OCI-LY3 (cell line): Measurements from ENCODE around the gene NBPF4.

Source experiments
- H2AFZ ChIP-seq: fragments of 200-600, 300-600 bp; shearing (Covaris generic); 2 replicates; pipeline ENCODE4 v1.6.0; 2014; ENCODE audit warnings: antibody characterized with exemption, low read depth, low read length
- H3K27ac ChIP-seq: fragments of 200-600, 300-600 bp; sonication (generic); 2 replicates; pipeline ENCODE4 v1.5.1; 2014; ENCODE audit warnings: mild to moderate bottlenecking, low read length, moderate library complexity, mixed read lengths
- H3K27me3 ChIP-seq: fragments of 200-600, 300-600 bp; sonication (generic); 2 replicates; pipeline ENCODE4 v1.6.1; 2014; ENCODE audit warnings: low read depth, low read length, mixed read lengths
- H3K36me3 ChIP-seq: fragments of 200-600, 300-600 bp; sonication (generic); replicated peaks from 2 replicates; pipeline ENCODE3; 2014; ENCODE audit warnings: low read depth, low read length, mixed read lengths
- H3K4me1 ChIP-seq: fragments of 300-600, 200-600 bp; sonication (generic); 2 replicates; pipeline ENCODE4 v1.6.1; 2014; ENCODE audit warnings: low read length, mixed read lengths
- H3K4me2 ChIP-seq: fragments of 200-600, 300-600 bp; sonication (generic); 2 replicates; pipeline ENCODE4 v1.6.1; 2014; ENCODE audit warnings: low read length, mixed read lengths
- H3K4me3 ChIP-seq: fragments of 300-600, 200-600 bp; sonication (generic); 2 replicates; pipeline ENCODE4 v1.5.1; 2014; ENCODE audit warnings: antibody characterized with exemption, mild to moderate bottlenecking, low read length, moderate library complexity
- H3K79me2 ChIP-seq: fragments of 300-600, 200-600 bp; shearing (Covaris generic); 2 replicates; pipeline ENCODE4 v1.6.1; 2014; ENCODE audit warnings: mild to moderate bottlenecking, low read length, mixed read lengths
- H3K9ac ChIP-seq: fragments of 300-600, 200-600 bp; shearing (Covaris generic); 2 replicates; pipeline ENCODE4 v1.6.0; 2014; ENCODE audit warnings: mild to moderate bottlenecking, low read length, moderate library complexity
- H3K9me3 ChIP-seq: fragments of 200-600, 300-600 bp; shearing (Covaris generic); 2 replicates; pipeline ENCODE4 v1.6.1; 2014; ENCODE audit warnings: low read length, mixed read lengths; ENCODE audit not compliant: insufficient read depth
- H4K20me1 ChIP-seq: fragments of 200-600, 300-600 bp; sonication (generic); 2 replicates; pipeline ENCODE4 v1.6.1; 2016; ENCODE audit warnings: low read length, mixed read lengths; ENCODE audit not compliant: insufficient read depth
- EZH2phosphoT487 ChIP-seq: fragments of 200-600 bp; shearing (Covaris generic); IDR thresholded peaks from 2 replicates; pipeline ENCODE4 v1.6.1; 2018; ENCODE audit warnings: antibody characterized with exemption, mixed run types, low read depth
- TF ChIP-seq, protein P1 (sequence below): fragments of 200-600, 300-600 bp; sonication (generic); IDR thresholded peaks from 2 replicates; pipeline ENCODE4 v1.5.1; 2014; ENCODE audit warnings: antibody characterized with exemption, low read length, low read depth

Gene NBPF4

DNA sequence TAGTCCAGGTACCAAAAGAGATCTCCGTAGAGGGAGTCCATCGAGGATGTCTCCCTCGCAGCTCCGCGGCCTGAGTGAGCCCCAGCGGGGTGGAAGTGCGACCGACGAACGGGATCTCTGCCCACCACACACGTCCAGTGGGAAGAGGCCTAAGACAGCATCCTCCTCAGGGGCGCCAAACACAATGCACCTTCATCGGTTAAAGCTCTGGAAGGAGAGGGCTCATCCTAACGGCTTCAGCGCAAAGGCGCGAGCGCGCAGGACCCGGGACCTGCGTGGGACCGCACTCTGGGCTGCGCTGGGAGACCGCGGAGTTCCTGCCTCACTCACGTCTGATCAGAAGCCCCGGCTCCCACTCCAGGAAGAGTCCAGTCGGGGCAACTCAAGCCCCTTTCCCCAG, 51.3 kb downstream of the NBPF4 start:
- Histone ChIP-seq H3K4me1 (0 out of 2 replicates have a peak, but pooled peaks cover 4% of the 10 kb centered on the region), H3K36me3 (no peaks in the 10 kb centered on the region), H3K79me2 (no peaks in the 10 kb centered on the region), H3K27ac (no peak overlapping the region), H3K9ac (no peak overlapping the region), H3K9me3 (no peaks in the 10 kb centered on the region), H3K27me3 (no peaks in the 10 kb centered on the region), H3K4me2 (no peak overlapping the region), H4K20me1 (no peaks in the 10 kb centered on the region), H3K4me3 (no peak overlapping the region), H2AFZ (no peak overlapping the region)
- TF ChIP-seq EZH2phosphoT487 = no peak
- TF ChIP-seq, protein P1, sequence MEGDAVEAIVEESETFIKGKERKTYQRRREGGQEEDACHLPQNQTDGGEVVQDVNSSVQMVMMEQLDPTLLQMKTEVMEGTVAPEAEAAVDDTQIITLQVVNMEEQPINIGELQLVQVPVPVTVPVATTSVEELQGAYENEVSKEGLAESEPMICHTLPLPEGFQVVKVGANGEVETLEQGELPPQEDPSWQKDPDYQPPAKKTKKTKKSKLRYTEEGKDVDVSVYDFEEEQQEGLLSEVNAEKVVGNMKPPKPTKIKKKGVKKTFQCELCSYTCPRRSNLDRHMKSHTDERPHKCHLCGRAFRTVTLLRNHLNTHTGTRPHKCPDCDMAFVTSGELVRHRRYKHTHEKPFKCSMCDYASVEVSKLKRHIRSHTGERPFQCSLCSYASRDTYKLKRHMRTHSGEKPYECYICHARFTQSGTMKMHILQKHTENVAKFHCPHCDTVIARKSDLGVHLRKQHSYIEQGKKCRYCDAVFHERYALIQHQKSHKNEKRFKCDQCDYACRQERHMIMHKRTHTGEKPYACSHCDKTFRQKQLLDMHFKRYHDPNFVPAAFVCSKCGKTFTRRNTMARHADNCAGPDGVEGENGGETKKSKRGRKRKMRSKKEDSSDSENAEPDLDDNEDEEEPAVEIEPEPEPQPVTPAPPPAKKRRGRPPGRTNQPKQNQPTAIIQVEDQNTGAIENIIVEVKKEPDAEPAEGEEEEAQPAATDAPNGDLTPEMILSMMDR = no peak

DNA sequence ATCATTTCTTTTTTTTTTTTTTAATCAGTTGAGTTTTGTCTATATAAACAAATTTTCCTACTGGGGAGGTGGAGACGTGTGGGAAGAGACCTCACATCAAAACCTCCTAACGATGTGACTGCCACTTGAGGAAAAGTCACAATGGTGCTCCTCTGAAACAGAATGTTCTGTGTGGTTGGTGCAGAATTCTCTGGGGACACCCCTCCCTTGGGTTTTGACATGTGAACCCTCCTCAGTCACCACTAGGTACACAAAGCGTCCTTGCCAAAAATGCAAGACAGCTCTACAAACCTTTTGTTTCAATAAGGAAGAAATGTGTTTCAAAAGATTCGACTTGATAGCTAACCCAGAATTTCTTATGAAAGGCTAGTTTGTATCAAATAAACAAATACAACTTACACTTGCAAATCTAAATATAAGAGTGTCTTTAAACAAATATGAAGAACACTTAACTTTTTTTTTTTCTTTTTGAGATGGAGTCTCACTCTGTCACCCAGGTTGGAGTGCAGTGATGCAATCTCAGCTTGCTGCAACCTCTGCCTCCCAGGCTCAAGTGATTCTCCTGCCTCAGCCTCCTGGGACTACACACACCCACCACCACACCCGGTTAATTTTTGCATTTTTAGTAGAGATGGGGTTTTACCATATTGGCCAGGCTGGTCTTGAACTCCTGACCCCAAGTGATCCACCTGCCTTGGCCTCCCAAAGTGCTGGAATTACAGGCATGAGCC, 53.0 kb downstream of the NBPF4 start:
- Histone ChIP-seq H3K79me2 (no peaks in the 10 kb centered on the region), H2AFZ (no peak overlapping the region), H4K20me1 (no peaks in the 10 kb centered on the region), H3K36me3 (no peaks in the 10 kb centered on the region), H3K4me2 (no peak overlapping the region), H3K9ac (no peak overlapping the region), H3K4me1 (0 out of 2 replicates have a peak, but pooled peaks cover 4% of the 10 kb centered on the region), H3K27me3 (no peaks in the 10 kb centered on the region), H3K27ac (no peak overlapping the region), H3K9me3 (no peaks in the 10 kb centered on the region), H3K4me3 (no peak overlapping the region)
- TF ChIP-seq, protein P1 = no peak
- TF ChIP-seq EZH2phosphoT487 = no peak

GRCh38 chr1:108190001-108190634, 53.8 kb downstream of the NBPF4 start:
- 0 out of 2 replicates have a peak, but pooled peaks cover 4% of the 10 kb centered on the region for H3K4me1 ChIP-seq
- no peaks in the 10 kb centered on the region for H3K79me2 ChIP-seq
- H3K4me2 ChIP-seq = no peak overlapping the region
- no peaks in the 10 kb centered on the region for H3K36me3 ChIP-seq
- no peak overlapping the region for H3K27ac ChIP-seq
- H3K9me3 ChIP-seq = no peaks in the 10 kb centered on the region
- H2AFZ ChIP-seq = no peak overlapping the region
- TF ChIP-seq EZH2phosphoT487 = no peak
- TF ChIP-seq, protein P1 = no peak
- no peak overlapping the region for H3K4me3 ChIP-seq
- no peaks in the 10 kb centered on the region for H4K20me1 ChIP-seq
- H3K9ac ChIP-seq = no peak overlapping the region
- H3K27me3 ChIP-seq = no peaks in the 10 kb centered on the region

- 0 out of 2 replicates have a peak, but pooled peaks cover 4% of the 10 kb centered on the region for H3K4me1 ChIP-seq
- no peak overlapping the region for H3K4me2 ChIP-seq
- TF ChIP-seq, protein P1 = no peak
- TF ChIP-seq EZH2phosphoT487 = no peak
- H3K4me3 ChIP-seq = no peak overlapping the region
- no peaks in the 10 kb centered on the region for H4K20me1 ChIP-seq
- H3K79me2 ChIP-seq = no peaks in the 10 kb centered on the region
- no peak overlapping the region for H2AFZ ChIP-seq
- no peak overlapping the region for H3K9ac ChIP-seq
- H3K36me3 ChIP-seq = peaks cover under 1% of the 10 kb centered on the region
- no peak overlapping the region for H3K27ac ChIP-seq
- no peaks in the 10 kb centered on the region for H3K27me3 ChIP-seq
- no peaks in the 10 kb centered on the region for H3K9me3 ChIP-seq
These were observed 55.1 kb downstream of the NBPF4 start for GRCh38 chr1:108188801-108189200.
